GM12891 (cell line): ENCODE measurements around the gene UEVLD.

ENCODE experiments used
- PAX5 ChIP-seq: IDR thresholded peaks from 2 replicates; pipeline ENCODE4 v1.6.1; 2011; ENCODE audit warnings: low read length, moderate library complexity, mild to moderate bottlenecking; ENCODE audit not compliant: insufficient read depth, severe bottlenecking
- POLR2A ChIP-seq: IDR thresholded peaks from 2 replicates; pipeline ENCODE4 v1.6.1; 2011; ENCODE audit warnings: low read depth, low read length, control low read depth
- POLR2AphosphoS5 ChIP-seq: IDR thresholded peaks from 2 replicates; pipeline ENCODE4 v1.6.1; 2011; ENCODE audit warnings: low read depth, low read length, control low read depth
- POU2F2 ChIP-seq: IDR thresholded peaks from 2 replicates; pipeline ENCODE4 v1.6.1; 2011; ENCODE audit warnings: low read depth, mild to moderate bottlenecking, control low read depth, low read length, moderate library complexity
- SPI1 ChIP-seq: IDR thresholded peaks from 2 replicates; pipeline ENCODE4 v1.6.1; 2011; ENCODE audit warnings: low read depth, low read length, control low read depth

DNA sequence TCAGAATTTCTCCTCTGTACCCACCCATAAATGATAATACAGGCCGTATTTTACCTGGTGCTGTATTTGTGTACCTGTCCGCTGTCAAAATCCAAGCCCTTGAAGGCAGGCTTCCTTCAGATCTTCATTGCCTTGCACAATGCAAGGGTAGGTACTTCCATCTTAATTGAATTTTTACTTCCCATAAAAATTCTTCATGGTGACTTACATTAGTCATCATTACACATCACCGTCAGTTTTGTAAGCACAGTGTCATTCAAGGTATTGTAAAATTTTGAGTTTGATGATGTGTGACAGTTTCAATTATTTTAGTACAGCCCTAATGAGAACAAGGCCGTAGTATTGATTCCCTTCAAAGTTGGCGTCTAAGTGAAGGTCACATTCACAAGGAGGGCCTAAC is 61.0 kb downstream of the UEVLD start:
- no peak for TF ChIP-seq POLR2A
- TF ChIP-seq PAX5: no peak
- TF ChIP-seq POLR2AphosphoS5: no peak
- TF ChIP-seq SPI1: no peak
- TF ChIP-seq POU2F2: no peak
